Lung (tissue), 12 donors: ENCODE data around the gene NIPBL. TPM values are rescaled to one million over a fixed set of nuclear protein-coding genes. Genes with fewer than 3 reads are reported as not detected.
"Not testable (repeated sequence)": the region's sequence is repeated elsewhere in the genome, so short reads cannot be mapped to it uniquely, and the experiment has no call there.

Experiments used
- ATAC-seq: fragments of 200-7000 bp; cut with Tn5 transposase; one replicate; pipeline ENCODE4 v1.9.1; 2020; ENCODE audit warnings: moderate number of reproducible peaks; ENCODE audit not compliant: insufficient read depth, low FRiP score
- DNase-seq, 3 donors: peaks; one replicate each; pipeline ENCODE4 v3.0.0-alpha.2; 2013 to 2017
- H3K27ac ChIP-seq, 2 donors: one replicate each; pipeline ENCODE4 v1.5.1; 2013; ENCODE audit warnings: mild to moderate bottlenecking in 2 of 2, moderate library complexity in 2 of 2, control low read depth in 1 of 2, inconsistent platforms in 1 of 2, low read depth in 1 of 2, low read length in 1 of 2
- H3K27me3 ChIP-seq, 3 donors: one replicate each; pipeline ENCODE4 v1.5.1; 2013; ENCODE audit warnings: low read length in 2 of 3; ENCODE audit not compliant: control insufficient read depth in 3 of 3, insufficient read depth in 3 of 3
- H3K36me3 ChIP-seq, 4 donors: one replicate each; pipeline ENCODE4 v1.5.1; 2013; ENCODE audit warnings: low read length in 4 of 4, mild to moderate bottlenecking in 1 of 4, moderate library complexity in 1 of 4; ENCODE audit not compliant: control insufficient read depth in 4 of 4, insufficient read depth in 4 of 4
- H3K4me1 ChIP-seq, 5 donors: one replicate each; pipeline ENCODE4 v1.5.1; 2013; ENCODE audit warnings: low read length in 5 of 5, mild to moderate bottlenecking in 2 of 5, moderate library complexity in 1 of 5; ENCODE audit not compliant: control insufficient read depth in 5 of 5, insufficient read depth in 5 of 5
- H3K4me3 ChIP-seq: one replicate; pipeline ENCODE4 v1.5.1; 2013; ENCODE audit warnings: mild to moderate bottlenecking, control low read depth, moderate library complexity
- H3K9ac ChIP-seq, 2 donors: one replicate each; pipeline ENCODE4 v1.5.1; 2013; ENCODE audit warnings: low read length in 2 of 2, control low read depth in 1 of 2; ENCODE audit not compliant: insufficient read depth in 1 of 2
- H3K9me3 ChIP-seq, 4 donors: one replicate each; pipeline ENCODE4 v1.5.1; 2013; ENCODE audit warnings: low read length in 3 of 4, mild to moderate bottlenecking in 1 of 4, moderate library complexity in 1 of 4; ENCODE audit not compliant: control insufficient read depth in 4 of 4, insufficient read depth in 3 of 4
- CTCF ChIP-seq: IDR thresholded peaks from 2 replicates; pipeline ENCODE4 v1.5.1; 2012; ENCODE audit warnings: mild to moderate bottlenecking; ENCODE audit errors: control extremely low read depth, extremely low read depth
- WGBS, 2 donors: extraction: QIAGEN DNeasy Blood & Tissue Kit; methylation state at CpG; one replicate each; pipeline ENCODE4 v1.1.7; 2013; 5-methylcytosine and 5-hydroxymethylcytosine counted together
- polyA plus RNA-seq, 2 donors: library from polyadenylated mRNA; stranded (reverse); fragments of 200-250 nt; gene quantifications; one replicate each; pipeline ENCODE4 v1.2.1, GENCODE V29; 2013
- total RNA-seq, 2 donors: library from RNA; depleted of rRNA in 1 of 2; stranded (reverse); fragments of >200 nt in 1 of 2; gene quantifications; one replicate each; pipeline ENCODE4 v1.2.1, GENCODE V29; 2014 to 2021
- donor health status: control.
- donor health status: control.
- donor health status: Bipolar disorder and iron deficiency.
- donor health status: healthy.
- donor health status: DM: yes; HTN: yes; CAD: no.

NIPBL gene
- total and polyA plus RNA-seq, 4 donors: 13.7 to 124 (median 32.4) TPM

- H3K27ac ChIP-seq: no peak overlapping the region
- no peak overlapping the region for H3K4me3 ChIP-seq
- no peaks in the 10 kb centered on the region for H3K4me1 ChIP-seq
- DNase-seq (no peak), ATAC-seq (no peak)
- no peak for TF ChIP-seq CTCF
- no peaks in the 10 kb centered on the region for H3K9me3 ChIP-seq
- H3K27me3 ChIP-seq: peaks cover 0 to 3% (median 0%) of the 10 kb centered on the region in 3 donors
- H3K9ac ChIP-seq: no peak overlapping the region
- H3K36me3 ChIP-seq: no peaks in the 10 kb centered on the region
- WGBS, 2 donors: 70 to 72% methylated on average over 5 of the region's 5 CpGs
Observed at GRCh38 chr5:36844305-36844704, 32.3 kb upstream of the NIPBL start.

GRCh38 chr5:36848545-36848944 lies 28.0 kb upstream of the NIPBL start:
- H3K27ac ChIP-seq, H3K9me3 ChIP-seq, H3K4me1 ChIP-seq, H3K36me3 ChIP-seq, H3K4me3 ChIP-seq, ATAC-seq, H3K9ac ChIP-seq, DNase-seq, H3K27me3 ChIP-seq: not testable (repeated sequence)
- WGBS, 2 donors: 94 to 97% methylated on average over 3 of the region's 3 CpGs

GRCh38 chr5:36852903-36853302 lies 23.7 kb upstream of the NIPBL start:
- not testable (repeated sequence) for H3K4me1 ChIP-seq, ATAC-seq

GRCh38 chr5:36854402-36855140 lies 22.0 kb upstream of the NIPBL start:
- WGBS, 2 donors: 84 to 90% methylated on average over 16 of the region's 16 CpGs
- Histone ChIP-seq H3K27me3 (peaks cover 0 to 5% (median 0%) of the 10 kb centered on the region in 3 donors), H3K27ac (no peak overlapping the region), H3K9ac (no peak overlapping the region), H3K4me1 (no peaks in the 10 kb centered on the region), H3K4me3 (no peak overlapping the region), H3K9me3 (peaks cover 0 to 2% (median 0%) of the 10 kb centered on the region in 4 donors), H3K36me3 (no peaks in the 10 kb centered on the region)
- no peak for TF ChIP-seq CTCF
- ATAC-seq (no peak), DNase-seq (no peak)

More at GRCh38 chr5:36852903-36853302, 23.7 kb upstream of the NIPBL start:
- H3K36me3 ChIP-seq, H3K9ac ChIP-seq, H3K27me3 ChIP-seq, H3K4me3 ChIP-seq, DNase-seq, H3K9me3 ChIP-seq, H3K27ac ChIP-seq: not testable (repeated sequence)
- WGBS, 2 donors: 93 to 94% methylated on average over 6 of the region's 6 CpGs
